HFFc6 (cell line): ENCODE results near the gene NFASC. TPM values are rescaled to one million over a fixed set of nuclear protein-coding genes. Genes with fewer than 3 reads are reported as not detected.

Experiments
- DNase-seq: peaks from one replicate; pipeline ENCODE4 v3.0.0-alpha.2; 2018
- H3K27ac Mint-ChIP-seq: 2 replicates; pipeline ENCODE4 v1.8.0; 2020; ENCODE audit warnings: mild to moderate bottlenecking, mixed read lengths
- H3K27me3 Mint-ChIP-seq: 2 replicates; pipeline ENCODE4 v1.8.0; 2021; ENCODE audit warnings: mild to moderate bottlenecking, moderate library complexity, mixed read lengths; ENCODE audit not compliant: insufficient read depth
- H3K36me3 Mint-ChIP-seq: 2 replicates; pipeline ENCODE4 v1.8.0; 2021; ENCODE audit warnings: low read depth, mixed read lengths
- H3K4me1 Mint-ChIP-seq: 2 replicates; pipeline ENCODE4 v1.8.0; 2020; ENCODE audit warnings: low read depth, mixed read lengths
- H3K4me3 Mint-ChIP-seq: 2 replicates; pipeline ENCODE4 v1.8.0; 2020; ENCODE audit warnings: mild to moderate bottlenecking, moderate library complexity, mixed read lengths
- H3K9me3 Mint-ChIP-seq: 2 replicates; pipeline ENCODE4 v1.8.0; 2020; ENCODE audit warnings: mild to moderate bottlenecking, mixed read lengths
- CTCF ChIP-seq: fragments of 200-600 bp; sonication (generic); IDR thresholded peaks from 2 replicates; pipeline ENCODE4 v1.5.0; 2021; ENCODE audit warnings: antibody characterized with exemption, mild to moderate bottlenecking
- total RNA-seq, 6 experiments: library from RNA; stranded (reverse); fragmentation: NEBNext Ultra II Directional; extraction: Animal tissue kit (Norgen Biotek cat#: 25700); gene quantifications; 2 replicates in 1 of 6; 3 replicates in 5 of 6; pipeline ENCODE4 v1.2.3, GENCODE V29; 2021

The NFASC gene
- total RNA-seq, 6 experiments from 2014 or later: 4.7 to 11.7 (median 9.9) TPM

- no peaks in the 10 kb centered on the region for H3K36me3 Mint-ChIP-seq
- TF ChIP-seq CTCF: no peak
- no peak for DNase-seq
- no peaks in the 10 kb centered on the region for H3K9me3 Mint-ChIP-seq
- peak overlapping the region; percentile 47 for H3K27ac Mint-ChIP-seq
- peaks cover 8% of the 10 kb centered on the region for H3K4me1 Mint-ChIP-seq
- H3K27me3 Mint-ChIP-seq: peaks cover 32% of the 10 kb centered on the region
- H3K4me3 Mint-ChIP-seq: peak overlapping the region; percentile 76
Observed at GRCh38 chr1:204829133-204829825, 41.4 kb upstream of the NFASC start.

GRCh38 chr1:204830747-204831146 lies 39.9 kb upstream of the NFASC start:
- H3K36me3 Mint-ChIP-seq: no peaks in the 10 kb centered on the region
- H3K27ac Mint-ChIP-seq: no peak overlapping the region
- H3K9me3 Mint-ChIP-seq: no peaks in the 10 kb centered on the region
- peaks cover 22% of the 10 kb centered on the region for H3K27me3 Mint-ChIP-seq
- TF ChIP-seq CTCF: no peak
- no peak for DNase-seq
- no peak overlapping the region; the same call in 1 of the 2 replicates for H3K4me3 Mint-ChIP-seq
- peaks cover 8% of the 10 kb centered on the region for H3K4me1 Mint-ChIP-seq

GRCh38 chr1:204831186-204831585 lies 39.5 kb upstream of the NFASC start:
- DNase-seq: no peak
- no peaks in the 10 kb centered on the region for H3K36me3 Mint-ChIP-seq
- H3K27me3 Mint-ChIP-seq: peaks cover 22% of the 10 kb centered on the region
- H3K4me1 Mint-ChIP-seq: peaks cover 8% of the 10 kb centered on the region
- no peak overlapping the region for H3K27ac Mint-ChIP-seq
- no peaks in the 10 kb centered on the region for H3K9me3 Mint-ChIP-seq
- H3K4me3 Mint-ChIP-seq: no peak overlapping the region
- no peak for TF ChIP-seq CTCF

GRCh38 chr1:204834336-204834735 lies 36.3 kb upstream of the NFASC start:
- Mint-ChIP-seq H3K9me3 (no peaks in the 10 kb centered on the region), H3K4me1 (peaks cover 7% of the 10 kb centered on the region), H3K27ac (no peak overlapping the region), H3K36me3 (no peaks in the 10 kb centered on the region), H3K27me3 (peaks cover 15% of the 10 kb centered on the region), H3K4me3 (no peak overlapping the region)
- no peak for DNase-seq
- no peak for TF ChIP-seq CTCF

GRCh38 chr1:204834752-204835151 lies 35.9 kb upstream of the NFASC start:
- Mint-ChIP-seq H3K27ac (no peak overlapping the region), H3K4me3 (no peak overlapping the region), H3K36me3 (no peaks in the 10 kb centered on the region), H3K9me3 (no peaks in the 10 kb centered on the region), H3K4me1 (peaks cover 3% of the 10 kb centered on the region), H3K27me3 (peaks cover 15% of the 10 kb centered on the region)
- TF ChIP-seq CTCF: no peak
- no peak for DNase-seq
